HG02642 (cell line): ENCODE results near the gene ASPA.
"Not testable (repeated sequence)": the region's sequence is repeated elsewhere in the genome, so short reads cannot be mapped to it uniquely, and the experiment has no call there.

Experiments
- ATAC-seq: cut with Tn5 transposase; IDR thresholded peaks from one replicate; pipeline ENCODE4 v1.9.1; 2021; ENCODE audit warnings: mild to moderate bottlenecking; ENCODE audit not compliant: unreplicated experiment, poor library complexity

Gene ASPA

DNA sequence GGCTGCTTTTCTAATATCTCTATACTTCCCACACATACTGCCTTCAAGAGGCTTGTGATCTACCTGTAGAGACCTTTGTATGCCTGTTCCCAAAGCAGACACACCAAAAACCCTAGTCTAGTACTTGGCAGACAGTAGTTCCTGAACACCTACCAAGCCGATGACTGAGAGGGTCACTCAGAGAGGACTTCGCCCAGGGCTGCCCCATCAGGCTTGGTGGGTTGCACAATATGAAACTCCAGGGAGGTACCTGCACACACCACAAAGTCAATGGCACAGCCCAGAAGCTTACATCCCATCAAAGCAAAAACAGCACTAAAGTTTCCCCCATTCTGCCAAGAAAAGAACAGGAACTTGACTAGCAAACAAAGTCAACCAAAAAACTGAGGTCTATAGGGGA, 30.3 kb downstream of the ASPA start:
- ATAC-seq: no peak

DNA sequence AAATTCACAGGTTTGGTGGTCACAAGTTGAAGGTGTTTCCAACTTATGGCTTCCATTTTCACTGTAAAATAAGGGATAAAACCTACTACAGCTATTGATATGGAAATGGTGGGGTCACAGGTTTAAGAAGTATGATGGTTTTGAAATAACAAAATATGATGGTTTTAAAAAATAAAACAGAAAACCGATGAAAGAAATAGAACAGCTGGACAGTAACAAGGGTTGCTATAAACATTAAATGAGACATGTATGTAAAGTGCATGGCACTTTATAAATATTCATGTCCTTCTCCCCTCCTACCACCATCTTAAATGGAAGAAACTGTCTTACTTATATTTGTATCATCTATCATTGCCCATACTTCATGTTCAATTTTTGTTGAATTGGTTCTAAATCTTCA, 31.3 kb downstream of the ASPA start:
- ATAC-seq: no peak

DNA sequence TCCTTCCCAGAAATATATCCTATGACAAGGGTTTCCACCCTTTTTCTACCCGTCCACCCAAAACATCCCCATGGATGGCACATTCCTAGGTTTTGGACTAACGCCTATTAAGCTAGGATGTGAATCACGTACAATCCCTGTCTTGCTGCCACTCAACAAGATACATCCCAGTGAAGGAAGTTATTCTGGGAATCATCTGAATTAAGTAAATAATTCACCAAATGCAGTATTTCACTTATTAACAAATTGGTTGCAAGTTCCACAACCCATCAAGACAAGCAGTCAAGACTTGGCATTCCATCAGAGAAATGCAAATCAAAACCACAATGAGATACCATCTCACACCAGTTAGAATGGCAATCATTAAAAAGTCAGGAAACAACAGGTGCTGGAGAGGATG, 32.1 kb downstream of the ASPA start:
- ATAC-seq: no peak

DNA sequence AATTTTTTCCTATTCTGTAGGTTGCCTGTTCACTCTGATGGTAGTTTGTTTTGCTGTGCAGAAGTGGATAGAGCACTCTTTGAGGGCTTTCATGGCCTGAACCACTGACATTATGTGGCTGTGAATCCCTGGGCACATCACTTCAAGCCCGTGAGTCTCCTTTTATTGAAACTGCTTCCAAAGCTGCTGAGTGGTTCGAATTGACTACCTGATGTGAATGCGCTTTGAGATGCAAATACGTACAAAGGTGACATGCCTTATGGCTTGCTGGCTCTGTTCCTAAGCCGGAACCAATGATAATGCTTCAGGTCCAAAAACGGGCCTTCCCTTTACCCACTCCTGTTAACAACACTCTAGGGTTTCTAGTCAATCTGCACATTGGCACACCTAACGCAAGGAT, 34.3 kb downstream of the ASPA start:
- no peak for ATAC-seq

DNA sequence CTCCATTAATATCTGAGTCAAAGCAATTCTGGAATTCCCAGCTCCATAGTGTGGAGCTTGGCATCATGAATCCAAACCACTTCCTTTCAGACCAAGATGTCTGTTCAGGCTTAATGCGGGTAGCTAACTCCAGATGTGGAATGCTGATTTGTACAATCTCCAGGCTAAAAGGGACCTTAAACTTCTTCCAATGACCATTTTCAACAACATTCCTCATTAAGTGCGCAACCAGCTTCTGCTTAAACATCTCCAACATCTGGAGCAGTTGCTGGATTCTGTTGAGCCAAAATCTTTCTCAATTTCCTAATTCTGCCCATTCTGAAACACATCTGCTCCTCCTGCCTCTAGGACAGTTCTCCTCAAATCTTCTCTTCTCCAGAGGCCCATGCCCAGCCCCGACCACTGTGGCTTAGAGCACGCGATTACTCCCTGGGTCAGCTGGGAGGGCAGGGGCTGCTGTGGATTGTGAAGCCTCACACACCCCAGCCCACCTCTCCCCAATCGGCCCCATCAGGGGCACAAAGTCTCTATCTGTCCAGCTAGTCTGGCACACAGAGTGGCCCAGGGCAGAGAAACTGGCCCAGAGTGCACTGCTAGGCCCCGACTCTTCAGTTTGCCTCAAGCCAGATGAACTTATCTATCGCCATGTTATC, 36.2 kb downstream of the ASPA start:
- ATAC-seq: no peak

DNA sequence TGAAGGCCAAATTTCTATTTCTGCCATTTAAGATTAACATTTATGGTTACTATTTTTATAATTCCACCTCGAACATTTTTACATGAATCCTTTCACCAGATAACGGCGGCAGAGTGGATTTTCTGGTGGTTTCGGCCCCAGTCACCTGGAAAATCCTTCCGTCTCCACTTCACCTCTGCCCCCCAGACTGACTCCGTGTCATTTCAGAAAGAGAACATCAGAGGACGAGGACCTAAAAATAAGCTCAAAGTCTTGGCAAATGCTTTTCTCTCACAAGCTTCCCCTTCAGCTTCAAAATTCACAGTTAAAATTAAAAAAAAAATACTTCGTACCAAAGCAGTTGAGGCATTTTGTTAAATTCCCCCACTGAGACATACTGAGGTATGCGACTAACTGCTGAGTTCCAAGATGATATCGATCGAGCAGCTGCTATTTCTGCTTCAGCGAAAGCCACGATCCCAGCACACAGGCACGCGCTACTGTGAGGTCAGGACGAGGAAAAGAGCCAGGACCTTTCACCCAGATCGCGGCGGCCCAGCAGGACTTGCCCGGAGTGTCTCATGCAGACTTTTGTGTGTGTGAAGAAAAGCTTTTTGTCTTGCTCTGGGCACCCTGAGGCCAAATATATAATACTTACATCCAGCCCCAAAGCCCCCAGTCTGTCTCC, 36.8 kb downstream of the ASPA start:
- no peak for ATAC-seq

DNA sequence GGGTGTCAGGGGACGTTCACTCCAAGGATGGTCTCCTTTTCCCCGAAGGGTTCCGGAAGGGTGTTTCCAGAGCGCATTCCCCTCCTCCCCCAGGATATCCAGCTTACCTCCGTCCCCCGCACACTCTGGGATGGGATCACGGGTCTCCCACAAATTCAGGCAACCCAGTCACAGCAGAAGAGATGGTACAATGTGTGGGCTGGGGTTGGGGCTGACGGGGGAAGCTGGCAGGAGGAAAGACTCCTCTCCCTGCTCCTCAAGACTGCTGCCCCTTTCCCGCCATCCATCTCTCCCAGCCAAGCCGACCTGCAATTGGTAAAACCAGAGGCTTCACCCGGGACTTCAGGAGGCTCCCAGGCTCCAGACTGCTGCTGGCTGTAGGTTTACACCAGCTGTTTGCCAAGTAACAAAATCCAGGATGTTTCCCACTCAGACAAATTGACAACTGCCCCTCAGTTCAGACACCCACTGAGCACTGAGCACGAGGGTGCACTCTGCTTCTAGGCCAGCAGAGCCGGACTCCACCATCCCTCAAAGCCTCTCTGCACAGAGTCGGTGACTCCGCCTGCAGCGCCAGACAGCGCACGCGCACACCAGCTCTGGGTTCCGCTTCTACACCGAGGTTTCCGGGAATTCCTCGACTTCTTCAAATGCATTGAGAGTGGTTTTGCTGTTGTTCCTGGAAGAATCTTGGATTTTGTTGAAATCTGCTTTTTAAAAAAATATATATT, 37.7 kb downstream of the ASPA start:
- ATAC-seq: no peak

DNA sequence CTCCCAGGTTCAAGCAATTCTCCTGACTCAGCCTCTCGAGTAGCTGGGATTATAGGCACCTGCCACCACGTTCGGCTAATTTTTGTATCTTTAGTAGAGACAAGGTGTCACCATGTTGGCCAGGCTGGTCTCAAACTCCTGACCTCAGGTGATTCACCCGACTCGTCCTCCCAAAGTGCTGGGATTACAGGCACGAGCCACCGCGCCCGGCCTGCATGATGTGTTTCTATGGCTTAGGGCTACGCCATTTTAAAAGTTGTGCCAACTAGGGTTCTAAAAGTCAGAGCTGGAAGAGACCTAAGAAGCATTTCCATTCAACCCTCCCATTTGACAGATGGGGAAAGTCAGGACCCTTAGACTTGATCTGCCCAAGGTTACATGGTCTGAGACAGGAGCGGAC, 38.4 kb downstream of the ASPA start:
- not testable (repeated sequence) for ATAC-seq

DNA sequence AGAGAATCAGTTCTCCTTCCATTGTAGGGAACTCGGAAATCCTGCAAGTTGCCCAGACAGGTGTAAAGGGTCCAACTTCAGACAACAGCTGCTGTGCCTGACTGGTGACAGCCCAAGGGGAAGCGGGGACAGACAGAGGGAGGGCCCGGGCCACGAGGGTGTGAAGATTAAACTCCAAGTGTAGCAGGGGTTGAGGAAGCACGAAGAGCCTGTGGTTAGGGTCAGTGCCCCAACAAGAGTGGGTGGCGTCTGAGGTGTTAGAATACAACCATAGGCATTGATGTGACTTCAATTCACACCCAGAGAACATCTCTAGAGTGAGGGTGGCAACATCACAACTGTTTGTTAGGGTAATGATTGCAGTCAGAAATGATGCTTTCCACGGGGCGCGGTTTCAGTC, 39.1 kb downstream of the ASPA start:
- ATAC-seq: no peak

DNA sequence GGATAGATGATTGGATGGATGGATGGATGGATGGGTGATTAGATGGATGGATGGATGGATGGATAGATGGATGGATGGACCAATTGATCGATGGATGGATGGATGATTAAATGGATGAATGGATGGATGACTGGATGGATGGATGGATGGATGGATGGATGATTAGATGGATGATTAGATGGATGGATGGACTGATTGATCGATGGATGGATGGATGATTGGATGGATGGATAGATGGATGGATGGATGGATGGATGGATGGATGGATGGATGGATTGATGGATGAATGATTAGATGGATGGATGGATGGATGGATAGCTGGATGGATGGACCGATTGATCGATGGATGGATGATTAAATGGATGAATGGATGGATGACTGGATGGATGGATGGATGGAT, 43.7 kb downstream of the ASPA start:
- ATAC-seq: not testable (repeated sequence)

DNA sequence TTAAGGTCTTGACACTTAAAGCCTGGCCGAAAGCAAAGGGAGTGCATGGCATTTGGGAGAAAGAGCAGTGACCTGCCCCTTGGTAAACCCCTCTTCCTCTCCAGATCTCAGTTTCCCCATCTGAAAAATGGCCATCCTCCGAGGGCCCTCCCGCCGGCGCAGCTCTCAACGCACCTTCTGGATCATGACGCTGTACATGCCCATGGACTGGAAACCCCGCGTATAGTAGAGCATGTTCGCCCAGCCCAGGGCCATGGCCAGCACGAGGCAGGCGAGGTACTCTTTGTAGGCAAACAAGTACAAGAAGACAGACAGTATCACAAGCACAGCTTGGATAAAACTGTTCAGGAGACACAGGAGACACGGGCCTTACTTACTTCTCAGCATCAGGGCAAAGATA, 48.2 kb downstream of the ASPA start:
- no peak for ATAC-seq

DNA sequence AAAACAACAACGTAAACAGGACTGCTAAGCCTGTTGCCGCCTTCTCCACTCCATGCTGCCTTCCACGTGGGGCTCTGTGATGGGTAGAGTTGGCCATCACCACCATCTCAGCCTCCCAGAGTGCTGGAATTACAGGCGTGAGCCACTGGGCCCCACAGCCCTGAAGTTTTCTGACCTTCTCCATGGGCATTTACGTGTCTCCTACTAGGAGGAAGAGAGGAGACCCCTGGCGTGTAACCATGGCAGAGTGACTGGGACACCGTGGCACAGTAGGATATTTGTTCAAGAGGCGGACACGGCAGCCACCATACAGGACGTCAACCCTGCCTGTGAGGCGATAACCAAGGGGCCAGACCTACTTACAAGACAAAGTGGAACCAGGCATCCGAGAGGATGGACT, 50.7 kb downstream of the ASPA start:
- ATAC-seq: no peak

DNA sequence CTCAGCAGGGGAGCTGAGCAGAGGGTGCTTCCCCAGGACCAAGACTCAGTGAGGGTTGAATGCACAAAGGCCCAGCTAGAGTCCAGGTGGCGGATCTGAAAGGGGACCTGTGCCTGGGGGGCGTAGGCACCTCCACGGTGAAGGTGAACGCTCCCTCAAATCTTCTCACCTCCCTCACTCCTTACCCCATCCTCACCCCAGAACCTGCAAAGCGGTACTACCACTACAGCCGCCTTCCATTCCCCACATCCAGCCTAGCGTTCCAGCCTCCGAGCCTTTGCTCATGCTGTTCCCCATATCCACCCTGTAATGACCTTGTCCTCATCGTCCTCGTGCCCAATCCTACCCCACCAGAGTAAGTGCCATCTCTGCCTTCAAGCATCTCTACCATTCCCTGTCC, 51.2 kb downstream of the ASPA start:
- ATAC-seq: no peak

DNA sequence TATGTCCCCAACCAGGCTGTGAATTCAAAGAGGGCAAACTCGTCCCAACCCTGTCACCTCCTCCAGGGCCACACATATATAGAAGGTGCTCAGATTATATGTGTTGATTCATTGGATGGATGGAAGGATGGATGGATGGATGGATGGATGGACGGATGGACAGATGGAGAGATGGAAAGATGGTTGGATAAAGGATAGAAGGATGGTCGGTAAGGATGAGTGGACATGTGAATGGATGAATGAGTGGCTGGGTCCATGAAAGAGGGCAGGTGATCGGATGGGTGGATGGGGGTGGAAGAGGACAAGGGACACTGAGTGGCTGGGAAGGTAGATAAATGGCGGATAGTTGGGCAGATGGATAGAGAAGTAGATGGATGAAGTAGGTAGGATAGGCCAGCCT, 51.7 kb downstream of the ASPA start:
- ATAC-seq: no peak

DNA sequence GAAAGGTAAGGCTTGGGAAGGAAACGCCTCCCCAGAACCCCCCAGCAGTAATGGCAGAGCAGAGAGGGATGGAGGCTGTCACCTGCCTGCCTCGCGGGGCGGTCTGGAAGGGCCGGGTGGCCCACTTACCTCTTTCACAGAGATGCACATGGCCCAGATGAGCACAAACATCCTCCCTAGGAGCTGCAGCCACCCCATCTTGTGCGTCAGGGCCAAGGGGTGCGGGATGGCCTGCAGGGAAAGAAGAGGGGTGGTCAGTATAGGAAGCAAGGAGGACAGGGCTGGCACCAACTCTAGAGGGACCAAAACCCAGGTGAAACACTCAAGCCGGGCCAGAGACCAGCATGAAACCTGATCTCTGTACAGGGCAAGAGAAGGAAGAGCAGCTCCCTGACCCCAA, 52.1 kb downstream of the ASPA start:
- ATAC-seq: no peak

DNA sequence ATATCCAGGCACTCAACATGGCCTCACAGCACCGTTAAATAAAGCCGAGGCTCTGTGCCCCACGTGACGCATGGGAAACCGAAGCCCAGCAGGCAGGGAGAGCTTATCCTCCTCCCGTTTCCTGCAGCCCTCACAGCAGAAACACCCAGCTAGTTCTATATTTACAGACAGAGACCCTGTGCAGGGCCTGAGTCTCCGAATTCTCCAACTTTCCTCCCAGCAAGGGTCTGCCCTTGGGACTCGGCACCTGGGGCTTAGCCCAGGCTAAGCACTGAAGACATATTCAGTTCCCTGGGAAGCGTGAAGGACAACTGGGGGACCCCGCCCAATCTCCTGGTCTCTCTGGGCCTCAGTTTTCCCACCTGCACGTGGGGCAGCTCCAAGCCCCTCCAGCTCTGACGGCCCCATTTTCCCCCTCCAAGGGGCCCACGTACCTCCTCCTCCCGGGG, 52.6 kb downstream of the ASPA start:
- ATAC-seq: no peak

DNA sequence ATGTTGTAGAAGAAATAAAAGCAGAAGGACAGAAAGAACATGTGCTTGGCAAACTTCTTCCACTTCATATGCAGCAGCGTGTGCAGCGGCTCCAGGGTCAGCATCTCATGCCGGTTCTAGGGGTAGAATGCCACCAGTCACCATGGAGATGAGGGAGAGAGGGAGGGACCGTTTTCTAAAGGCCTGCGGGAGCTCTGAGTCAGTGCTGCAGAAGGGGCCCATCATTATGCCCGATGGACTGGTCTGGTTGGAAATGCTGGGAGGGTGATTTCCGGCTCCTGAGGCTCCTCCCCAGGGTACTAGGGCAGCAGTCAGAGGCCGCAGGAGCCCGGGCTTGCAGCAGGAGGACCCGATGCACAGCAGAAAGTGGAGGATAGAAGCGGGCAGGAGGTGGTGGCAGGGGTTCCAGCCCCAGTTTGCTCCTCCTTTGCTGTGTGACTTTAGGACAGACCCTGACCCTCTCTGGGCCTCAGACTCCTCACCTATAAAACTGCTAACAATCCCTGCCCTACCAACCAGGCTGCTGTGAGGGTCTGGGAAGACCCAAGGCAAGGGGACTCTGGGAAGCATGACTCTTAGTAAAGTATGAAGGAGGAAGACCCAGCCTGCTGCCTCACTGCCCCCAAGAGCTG, 53.2 kb downstream of the ASPA start:
- no peak for ATAC-seq

DNA sequence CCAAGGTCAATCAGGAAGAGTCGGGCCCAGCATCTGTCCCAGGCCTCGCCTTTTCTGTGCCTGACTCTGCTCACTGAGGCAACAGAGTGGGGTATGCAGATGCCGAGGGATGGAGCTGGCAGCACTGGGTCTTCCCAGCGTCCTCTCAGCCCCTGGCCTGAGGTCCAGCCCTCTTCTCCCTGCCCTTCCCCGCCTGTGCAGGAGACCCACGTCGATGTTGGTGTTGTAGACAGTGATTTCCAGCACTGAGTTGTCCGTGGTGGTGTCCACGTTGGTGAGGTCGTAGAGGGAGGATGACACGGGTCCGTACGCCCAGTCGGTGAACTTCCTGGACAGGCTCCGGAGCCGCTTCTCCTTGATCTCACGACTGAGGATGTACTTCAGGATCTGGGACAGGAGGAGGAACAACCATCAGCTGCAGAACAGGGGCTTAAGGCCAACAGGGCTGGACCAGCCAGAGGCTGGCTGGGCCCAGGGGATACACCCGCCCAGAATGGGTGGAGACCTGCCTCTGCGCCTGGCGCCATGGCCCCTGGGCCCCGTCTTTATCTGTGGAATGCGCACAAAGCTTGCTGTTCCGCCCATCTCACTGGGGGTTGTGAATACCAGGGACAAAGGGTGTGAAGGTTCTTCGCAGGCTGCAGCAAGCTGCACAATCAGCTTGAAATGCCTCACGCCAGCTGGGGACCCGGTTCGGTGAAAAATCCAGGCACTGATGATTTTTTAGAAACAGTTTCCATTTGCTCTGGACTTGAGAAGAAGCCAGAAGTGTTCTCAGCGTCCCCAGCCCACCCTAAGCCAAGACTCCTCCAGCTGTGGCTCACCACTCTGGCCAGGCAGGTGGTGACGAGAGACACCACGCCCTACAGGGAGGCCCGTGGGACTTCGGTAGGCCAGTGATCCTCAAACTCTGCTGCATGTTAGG, 54.3 kb downstream of the ASPA start:
- ATAC-seq: no peak

DNA sequence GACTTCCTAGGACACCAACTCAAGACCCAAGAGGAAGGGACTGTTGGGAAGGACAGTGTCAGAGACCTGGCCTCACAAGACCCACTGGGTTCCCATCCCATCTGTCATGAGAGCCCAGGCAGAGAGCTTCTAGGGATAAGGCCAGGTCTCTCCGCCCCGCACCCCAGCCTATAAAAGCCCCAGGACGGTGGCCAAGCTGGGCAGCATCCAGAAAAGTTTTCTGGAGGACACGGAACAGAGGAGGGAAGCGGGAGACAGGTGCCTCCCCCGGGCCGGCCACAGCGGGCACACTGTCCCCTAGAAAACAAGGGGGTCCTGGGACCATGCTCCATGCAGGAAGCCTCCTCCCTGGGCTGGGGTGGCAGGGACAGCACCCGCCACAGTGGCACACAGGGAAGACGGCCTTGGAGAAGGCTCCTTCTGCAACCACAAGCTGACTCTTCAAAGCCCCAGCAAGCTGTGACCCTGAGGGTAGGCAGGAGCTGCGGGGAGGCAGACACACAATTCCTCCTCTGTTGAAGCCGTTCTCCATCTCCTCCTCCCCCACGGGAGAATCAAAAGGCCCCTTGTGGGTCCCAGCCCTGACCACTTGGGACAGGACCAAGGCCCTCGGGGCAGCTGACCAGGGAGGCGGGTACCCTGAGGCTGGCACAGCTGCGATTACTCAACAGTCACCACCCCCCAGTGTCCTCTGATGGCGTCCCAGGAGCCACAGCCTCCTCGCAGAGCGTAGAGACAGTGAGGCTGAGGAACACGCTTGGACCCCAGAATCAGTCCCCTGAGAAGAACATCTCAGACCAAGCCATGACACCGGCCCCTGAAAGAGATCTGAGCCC, 55.7 kb downstream of the ASPA start:
- no peak for ATAC-seq
